Vagina (tissue), 2 donors: ENCODE data around the gene PLCB2.

Experiments used
- POLR2AphosphoS5 ChIP-seq, 2 donors: sonication (generic); formaldehyde crosslinking; IDR thresholded peaks; one replicate each; pipeline ENCODE4 v1.9.0; 2017; ENCODE audit warnings: antibody characterized with exemption in 2 of 2, mild to moderate bottlenecking in 2 of 2, low read depth in 1 of 2; ENCODE audit not compliant: insufficient read depth in 1 of 2
- TF ChIP-seq, protein P1 (sequence below), 3 experiments: fragments of 450-650 bp in 2 of 3; fragments of 200-600 bp in 1 of 3; sonication (generic) in 1 of 3; IDR thresholded peaks; one replicate each; pipeline ENCODE4 v1.5.1; 2017 to 2019; ENCODE audit warnings: antibody characterized with exemption in 3 of 3, mild to moderate bottlenecking in 2 of 3, moderate library complexity in 2 of 3

DNA sequence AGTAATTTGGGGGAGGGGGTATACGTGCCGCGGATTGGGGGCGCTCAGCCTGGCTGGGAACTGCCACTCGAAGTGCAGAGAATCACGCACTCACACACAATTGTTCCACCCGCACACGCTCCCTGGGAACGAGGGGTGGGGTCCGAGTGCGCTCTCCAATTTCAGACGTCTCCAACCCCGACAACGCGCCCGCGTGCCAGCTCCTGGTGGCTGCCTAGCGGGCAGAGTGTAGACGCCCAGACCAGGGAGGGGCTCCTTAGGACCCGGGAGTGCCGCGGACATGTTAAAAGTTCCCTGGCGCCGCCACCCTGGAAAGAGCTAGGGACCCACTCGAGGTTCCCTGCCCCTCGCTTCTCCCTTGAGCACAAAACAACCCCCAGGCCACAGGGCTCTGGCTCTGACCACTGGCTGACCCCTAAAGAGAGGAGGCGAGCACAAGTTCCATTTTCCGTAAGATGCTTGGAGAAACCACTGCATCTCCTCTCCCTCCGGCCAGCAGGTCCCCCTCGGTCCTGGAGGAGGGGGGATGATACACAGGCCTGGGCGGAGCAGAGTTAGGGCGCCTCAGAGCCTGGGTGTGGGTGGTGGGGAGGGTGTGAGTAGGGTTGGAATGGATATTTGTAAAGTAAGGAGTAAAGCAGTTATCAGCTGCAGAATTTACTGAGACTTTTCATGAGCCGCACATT lies 24.0 kb downstream of the PLCB2 start:
- TF ChIP-seq, protein P1, sequence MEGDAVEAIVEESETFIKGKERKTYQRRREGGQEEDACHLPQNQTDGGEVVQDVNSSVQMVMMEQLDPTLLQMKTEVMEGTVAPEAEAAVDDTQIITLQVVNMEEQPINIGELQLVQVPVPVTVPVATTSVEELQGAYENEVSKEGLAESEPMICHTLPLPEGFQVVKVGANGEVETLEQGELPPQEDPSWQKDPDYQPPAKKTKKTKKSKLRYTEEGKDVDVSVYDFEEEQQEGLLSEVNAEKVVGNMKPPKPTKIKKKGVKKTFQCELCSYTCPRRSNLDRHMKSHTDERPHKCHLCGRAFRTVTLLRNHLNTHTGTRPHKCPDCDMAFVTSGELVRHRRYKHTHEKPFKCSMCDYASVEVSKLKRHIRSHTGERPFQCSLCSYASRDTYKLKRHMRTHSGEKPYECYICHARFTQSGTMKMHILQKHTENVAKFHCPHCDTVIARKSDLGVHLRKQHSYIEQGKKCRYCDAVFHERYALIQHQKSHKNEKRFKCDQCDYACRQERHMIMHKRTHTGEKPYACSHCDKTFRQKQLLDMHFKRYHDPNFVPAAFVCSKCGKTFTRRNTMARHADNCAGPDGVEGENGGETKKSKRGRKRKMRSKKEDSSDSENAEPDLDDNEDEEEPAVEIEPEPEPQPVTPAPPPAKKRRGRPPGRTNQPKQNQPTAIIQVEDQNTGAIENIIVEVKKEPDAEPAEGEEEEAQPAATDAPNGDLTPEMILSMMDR (IDR thresholded peaks at IDR 0.05), result no peak
- TF ChIP-seq POLR2AphosphoS5 (IDR thresholded peaks at IDR 0.05; ENCODE audit: insufficient read depth in 1 of 2, low read depth in 1 of 2), result no peak
